GM12878 (cell line): ENCODE results near the gene CACNA2D4. TPM values are rescaled to one million over a fixed set of nuclear protein-coding genes. Genes with fewer than 3 reads are reported as not detected.

ENCODE experiments used
- ATAC-seq: fragments of 200-7000 bp; cut with Tn5 transposase; 3 replicates; pipeline ENCODE4 v1.9.1; 2020; ENCODE audit warnings: mild to moderate bottlenecking, moderate library complexity
- BruUV-seq: library from RNA; stranded (reverse); fragments of 400-500 nt; replicated peaks from 2 replicates; lab custom pipeline; 2021; lab: Mats Ljungman, UMichigan
- CTCF ChIA-PET: fragments of 300-600 bp; sonication (Branson Sonifier 250); formaldehyde crosslinking; extraction: SDS; loops from one replicate; lab custom pipeline; 2021; ENCODE audit warnings: inconsistent platforms; lab: Yijun Ruan, JAX
- POLR2A ChIA-PET: fragments of 350-600 bp; formaldehyde crosslinking; extraction: SDS; loops from one replicate; lab custom pipeline; 2021; ENCODE audit warnings: inconsistent platforms; lab: Charles Lee
- RAD21 ChIA-PET: fragments of 300-600 bp; sonication (Branson Sonifier 250); formaldehyde crosslinking; loops from one replicate; lab custom pipeline; 2023; ENCODE audit warnings: antibody characterized with exemption; ENCODE audit not compliant: unreplicated experiment; lab: Charles Lee
- SMC1A ChIA-PET: fragments of 300-600 bp; sonication (Branson Sonifier 250); formaldehyde crosslinking; loops from one replicate; lab custom pipeline; 2023; ENCODE audit not compliant: unreplicated experiment, uncharacterized antibody; lab: Charles Lee
- DNase-seq: peaks from one replicate; pipeline ENCODE4 v3.0.0-alpha.2; 2011; ENCODE audit warnings: low read depth, low spot score
- FAIRE-seq: peaks from 3 replicates; lab custom pipeline; 2011; peaks lifted over from hg19 to GRCh38; lab: Jason Lieb, UNC
- H2AFZ ChIP-seq: 2 replicates; pipeline ENCODE4 v1.6.0; 2011; ENCODE audit warnings: low read depth, low read length, control low read depth; ENCODE audit not compliant: control insufficient read depth
- H3K27ac ChIP-seq: 2 replicates; pipeline ENCODE4 v1.5.1; 2011; ENCODE audit warnings: control low read depth; ENCODE audit not compliant: control insufficient read depth, insufficient read depth
- H3K27me3 ChIP-seq, 2 experiments: replicated peaks in 1 of 2; 2 replicates each; pipeline versions ENCODE4 v1.6.0 to v1.6.1; 2011; ENCODE audit warnings: low read length in 1 of 2; ENCODE audit not compliant: control insufficient read depth in 2 of 2, insufficient read depth in 2 of 2
- H3K36me3 ChIP-seq, 2 experiments: 2 replicates each; pipeline ENCODE4 v1.5.1; 2011; ENCODE audit warnings: low read length in 1 of 2; ENCODE audit not compliant: control insufficient read depth in 2 of 2, insufficient read depth in 2 of 2
- H3K4me1 ChIP-seq: 2 replicates; pipeline ENCODE4 v1.6.1; 2011; ENCODE audit warnings: mild to moderate bottlenecking, low read length, moderate library complexity, mixed read lengths; ENCODE audit not compliant: control insufficient read depth, insufficient read depth
- H3K4me2 ChIP-seq: 2 replicates; pipeline ENCODE4 v1.6.0; 2011; ENCODE audit warnings: control low read depth; ENCODE audit not compliant: control insufficient read depth, insufficient read depth
- H3K4me3 ChIP-seq: fragments of 200-600 bp; sonication (generic); 2 replicates; pipeline ENCODE4 v1.5.1; 2016
- H3K79me2 ChIP-seq: 2 replicates; pipeline ENCODE4 v1.6.0; 2011; ENCODE audit warnings: low read length; ENCODE audit not compliant: control insufficient read depth, insufficient read depth
- H3K9ac ChIP-seq: 2 replicates; pipeline ENCODE4 v1.8.0; 2011; ENCODE audit warnings: low read length, control low read depth, mixed read lengths; ENCODE audit not compliant: control insufficient read depth, insufficient read depth
- H3K9me3 ChIP-seq: replicated peaks from 3 replicates; pipeline ENCODE4 v1.5.1; 2011; ENCODE audit warnings: mild to moderate bottlenecking, low read length; ENCODE audit not compliant: control insufficient read depth, insufficient read depth
- H4K20me1 ChIP-seq: 2 replicates; pipeline ENCODE4 v1.6.0; 2011; ENCODE audit not compliant: control insufficient read depth, insufficient read depth
- CTCF ChIP-seq, 3 experiments: IDR thresholded peaks in 2 of 3; conservative IDR thresholded peaks in 1 of 3; 2 replicates each; pipeline ENCODE4 v1.5.1; 2011; ENCODE audit warnings: low read depth in 3 of 3, low read length in 3 of 3, mild to moderate bottlenecking in 3 of 3, control low read depth in 2 of 3, moderate library complexity in 2 of 3, inconsistent platforms in 1 of 3, mixed read lengths in 1 of 3; ENCODE audit not compliant: control insufficient read depth in 2 of 3, insufficient read depth in 1 of 3; ENCODE audit errors: extremely low read depth in 1 of 3
- RAD21 ChIP-seq: IDR thresholded peaks from 2 replicates; pipeline ENCODE4 v1.6.1; 2011; ENCODE audit warnings: mild to moderate bottlenecking, low read depth, low read length, moderate library complexity; ENCODE audit not compliant: insufficient read depth
- SMC3 ChIP-seq: IDR thresholded peaks from 2 replicates; pipeline ENCODE4 v1.6.1; 2011; ENCODE audit warnings: low read length, improper control_type of control experiment, borderline replicate concordance
- TBL1XR1 ChIP-seq: IDR thresholded peaks from 2 replicates; pipeline ENCODE4 v1.6.1; 2012; ENCODE audit warnings: low read depth, low read length, improper control_type of control experiment
- YY1 ChIP-seq: IDR thresholded peaks from 2 replicates; pipeline ENCODE4 v1.6.1; 2011; ENCODE audit warnings: low read depth, mild to moderate bottlenecking, low read length
- WGBS: methylation state at CpG from one replicate; pipeline ENCODE4 v1.1.6; 2016; ENCODE audit warnings: low lambda C conversion rate; ENCODE audit not compliant: insufficient replicate concordance, insufficient coverage; ENCODE audit errors: missing lambda C conversion rate; 5-methylcytosine and 5-hydroxymethylcytosine counted together
- in situ Hi-C: fragments of 300-500 bp; cut with MboI; formaldehyde crosslinking; loops from 9 replicates; pipeline ENCODE4 v1.14.3; 2018; ENCODE audit warnings: mixed read lengths
- intact Hi-C: fragments of 100-400 bp; cut with micrococcal nuclease; formaldehyde crosslinking; loops from one replicate; pipeline ENCODE4 v1.14.2; 2022; ENCODE audit not compliant: unreplicated experiment
- polyA plus RNA-seq, 11 experiments: library from polyadenylated mRNA; depleted of rRNA in 4 of 11; unstranded in 6 of 11; stranded (reverse) in 5 of 11; fragments of >200 nt; fragmentation: Nextera tagmentation in 4 of 11; fragmentation: Illumina TruSeq in 1 of 11; extraction: Ambion mirVana in 4 of 11; extraction: Trizol in 1 of 11; gene quantifications; 1 replicate in 1 of 11; 2 replicates in 10 of 11; pipeline versions ENCODE4 v1.2.1 to v1.2.3, GENCODE V29; 2011 to 2016; ENCODE audit warnings: inconsistent platforms in 2 of 11, missing spikeins in 2 of 11, low read depth in 1 of 11
- total RNA-seq, 4 experiments: library from RNA; depleted of rRNA in 3 of 4; stranded (reverse); fragments of >200 nt in 3 of 4; fragmentation: Illumina TruSeq in 1 of 4; extraction: Trizol in 1 of 4; gene quantifications; 2 replicates each; pipeline versions ENCODE4 v1.2.1 to v1.2.3, GENCODE V29; 2013 to 2021

CACNA2D4 gene
- total and polyA plus RNA-seq, 10 of the 15 experiments (the other 5 are each of a cell fraction or from before 2014, with no cell fraction given), result 0.03 to 1.0 (median 0.65) TPM

GRCh38 chr12:1791104-1791841, 127.2 kb downstream of the CACNA2D4 start:
- H3K9ac ChIP-seq, result no peak overlapping the region
- ChIA-PET POLR2A (interaction anchor here (0.7 to 1.6 kb wide), 5 partner anchors 138 to 156 kb away, joined by 3 to 5 read pairs (median 5); no protein-coding TSS in a partner anchor), CTCF (interaction anchor here (0.6 to 9.5 kb wide), 56 partner anchors 9 to 1350 kb away, joined by 3 to 434 read pairs (median 4); partner anchors contain the start of genes ADIPOR2 and WNT5B), RAD21 (interaction anchor here (0.6 to 5.9 kb wide), 22 partner anchors 10 to 724 kb away, joined by 3 to 234 read pairs (median 5); partner anchors contain the start of gene ADIPOR2)
- BruUV-seq, result no TSS peak
- H3K27ac ChIP-seq, result no peak overlapping the region
- intact Hi-C loops, result loop anchor here (1.0 to 10.0 kb wide), 4 partner anchors 94 to 494 kb away; no protein-coding TSS in a partner anchor
- peak; percentile 30 for DNase-seq
- no peaks in the 10 kb centered on the region for H3K79me2 ChIP-seq
- H2AFZ ChIP-seq, result no peak overlapping the region
- peaks cover 4% of the 10 kb centered on the region for H3K4me1 ChIP-seq
- H4K20me1 ChIP-seq, result no peaks in the 10 kb centered on the region
- 18% methylated on average over 10 of the region's 10 CpGs for WGBS
- H3K4me2 ChIP-seq, result no peak overlapping the region
- no peaks in the 10 kb centered on the region for H3K27me3 ChIP-seq
- no peaks in the 10 kb centered on the region for H3K9me3 ChIP-seq
- no peak overlapping the region for H3K4me3 ChIP-seq
- TF ChIP-seq RAD21, result peak; percentile 89
- TF ChIP-seq TBL1XR1, result no peak
- TF ChIP-seq SMC3, result peak; percentile 93
- peak; percentile 44; the same call in 1 of the 2 replicates for TF ChIP-seq YY1
- peak; percentile 77 to 81 (median 78) for TF ChIP-seq CTCF (IDR thresholded peaks at IDR 0.05 in 2 of 3, conservative IDR thresholded peaks at IDR 0.05 in 1 of 3; ENCODE audit: control insufficient read depth in 2 of 3, extremely low read depth in 1 of 3, insufficient read depth in 1 of 3, low read depth in 3 of 3, low read length in 3 of 3)
- TF ChIP-seq, all 136 proteins: peak for 4
- SMC1A ChIA-PET, result interaction anchor here (0.6 to 7.6 kb wide), 37 partner anchors 9 to 693 kb away, joined by 3 to 202 read pairs (median 4); partner anchors contain the start of gene ADIPOR2
- in situ Hi-C loops, result loop anchor here (5.0 kb wide), 1 partner anchor 146 kb away; no protein-coding TSS in a partner anchor
- peak; percentile 43 for ATAC-seq
- peaks cover 12 to 13% of the 10 kb centered on the region in 2 experiments for H3K36me3 ChIP-seq
- FAIRE-seq, result peak; percentile 96
